ENCODE measurements around the gene TMEM132C. TPM values are rescaled to one million over a fixed set of nuclear protein-coding genes. Genes with fewer than 3 reads are reported as not detected.

Gene TMEM132C
- total RNA-seq, 2 experiments from 2014 or later, result not detected

DNA sequence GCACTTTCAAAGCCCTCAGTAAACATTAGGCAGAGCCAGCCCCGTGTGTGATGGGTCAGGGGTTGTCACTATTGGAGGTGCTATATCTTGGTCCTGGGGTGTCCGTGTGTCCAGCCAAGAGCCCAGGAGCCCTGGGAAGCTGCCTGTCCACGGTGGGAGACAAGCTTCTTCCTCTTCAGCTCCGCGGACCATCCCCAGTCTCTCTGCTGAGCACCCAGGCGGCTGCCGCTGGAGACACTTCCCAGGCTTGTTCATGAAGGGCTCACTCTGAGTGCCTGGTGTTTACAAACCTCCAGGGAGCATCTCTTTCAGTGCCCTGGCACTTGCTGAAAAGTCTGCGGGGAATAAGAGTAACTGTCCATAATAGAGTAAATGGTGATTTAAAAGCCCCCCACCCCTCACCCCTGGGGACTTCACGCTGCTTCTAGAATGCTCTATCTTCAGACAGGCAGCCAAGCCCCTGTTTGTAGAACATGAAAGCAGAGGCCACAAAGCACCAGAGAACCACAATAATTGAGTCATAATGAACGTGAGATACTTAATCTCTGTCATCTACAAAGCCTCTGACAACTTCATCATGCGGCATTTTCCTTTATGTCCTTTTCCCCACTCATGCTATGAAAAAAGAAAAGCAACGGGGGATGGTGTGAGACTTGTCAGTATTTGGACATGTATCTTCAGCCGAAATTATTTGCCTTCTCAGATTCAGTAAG, 178.6 kb downstream of the TMEM132C start:
- intact Hi-C loops (cut with micrococcal nuclease), result no loop called here
- Mint-ChIP-seq H3K27me3 (no peaks in the 10 kb centered on the region), H3K36me3 (no peaks in the 10 kb centered on the region), H3K27ac (no peak overlapping the region), H3K4me1 (ENCODE audit: low read depth) (no peaks in the 10 kb centered on the region), H3K4me3 (no peak overlapping the region), H3K9me3 (no peaks in the 10 kb centered on the region)
- ChIA-PET POLR2A (no interaction called here), CTCF (no interaction called here)
- no peak for DNase-seq

DNA sequence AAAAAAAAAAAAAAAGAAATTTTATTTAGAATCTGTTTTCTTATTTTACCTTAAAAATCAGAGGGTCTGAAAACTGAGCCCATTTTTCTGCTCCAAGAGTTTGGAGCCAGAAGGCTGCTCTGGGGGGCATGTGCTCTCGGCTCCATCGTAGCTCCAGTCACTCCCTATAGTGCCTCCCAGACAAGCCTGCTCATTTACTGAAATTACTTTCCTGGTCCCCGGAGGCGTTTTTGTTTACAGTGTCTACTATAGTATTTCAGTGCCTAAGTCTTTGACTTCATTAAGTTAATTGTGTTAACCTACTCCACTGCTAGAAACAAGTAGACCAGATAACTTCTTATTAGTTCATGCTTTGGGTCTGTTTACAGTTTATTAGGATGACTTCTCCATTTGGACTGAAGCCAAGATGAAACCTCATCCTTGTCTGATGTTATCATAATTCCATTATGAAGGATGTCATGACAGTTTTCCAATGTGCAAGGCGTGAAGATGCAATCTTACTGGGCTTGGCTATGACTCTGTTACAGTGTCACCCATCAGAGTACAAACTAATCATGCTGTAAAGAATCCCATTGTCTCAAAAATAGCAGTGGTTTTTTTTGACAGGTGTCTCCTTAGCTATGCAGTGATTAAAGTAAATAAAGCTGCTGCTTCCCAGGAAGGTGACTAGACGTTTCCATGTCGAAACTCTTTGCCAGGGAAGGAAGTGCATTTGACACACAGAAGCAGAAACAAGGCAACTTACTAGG, 182.3 kb downstream of the TMEM132C start:
- H3K36me3 Mint-ChIP-seq, result no peaks in the 10 kb centered on the region
- no peaks in the 10 kb centered on the region for H3K4me1 Mint-ChIP-seq (ENCODE audit: low read depth)

DNA sequence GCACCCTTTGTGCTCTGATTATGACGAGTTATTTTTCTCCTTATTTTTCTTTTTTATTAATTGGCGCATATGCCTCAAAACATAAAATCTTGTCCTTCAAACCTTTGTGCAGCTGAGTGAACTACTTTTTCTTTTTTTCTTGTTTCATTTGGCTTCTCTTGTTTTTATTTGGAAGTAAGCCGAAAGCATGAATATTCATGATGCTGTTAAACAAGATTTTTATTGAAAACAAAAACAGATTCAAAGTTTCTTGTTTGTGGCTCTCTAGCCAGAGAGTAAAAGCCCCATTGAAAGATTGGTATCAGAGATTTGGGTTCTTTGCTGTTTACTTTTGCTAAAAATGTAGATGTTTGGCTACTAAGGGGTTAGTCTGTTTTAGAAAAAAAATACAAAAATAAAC, 183.8 kb downstream of the TMEM132C start:
- no peaks in the 10 kb centered on the region for H3K27me3 Mint-ChIP-seq
- H3K4me1 Mint-ChIP-seq (ENCODE audit: low read depth), result no peaks in the 10 kb centered on the region
- peaks cover 2% of the 10 kb centered on the region for H3K9me3 Mint-ChIP-seq
- ChIA-PET CTCF (no interaction called here), POLR2A (no interaction called here)
- no peak overlapping the region for H3K27ac Mint-ChIP-seq
- no peaks in the 10 kb centered on the region for H3K36me3 Mint-ChIP-seq
- no peak overlapping the region for H3K4me3 Mint-ChIP-seq
- no peak for DNase-seq
- intact Hi-C loops (cut with micrococcal nuclease), result no loop called here

More for the DNA sequence above, 182.3 kb downstream of the TMEM132C start:
- peaks cover 2% of the 10 kb centered on the region for H3K9me3 Mint-ChIP-seq
- H3K27ac Mint-ChIP-seq, result no peak overlapping the region
- no peak overlapping the region for H3K4me3 Mint-ChIP-seq
- ChIA-PET POLR2A (no interaction called here), CTCF (no interaction called here)
- intact Hi-C loops (cut with micrococcal nuclease), result no loop called here
- no peak for DNase-seq
- H3K27me3 Mint-ChIP-seq, result no peaks in the 10 kb centered on the region

DNA sequence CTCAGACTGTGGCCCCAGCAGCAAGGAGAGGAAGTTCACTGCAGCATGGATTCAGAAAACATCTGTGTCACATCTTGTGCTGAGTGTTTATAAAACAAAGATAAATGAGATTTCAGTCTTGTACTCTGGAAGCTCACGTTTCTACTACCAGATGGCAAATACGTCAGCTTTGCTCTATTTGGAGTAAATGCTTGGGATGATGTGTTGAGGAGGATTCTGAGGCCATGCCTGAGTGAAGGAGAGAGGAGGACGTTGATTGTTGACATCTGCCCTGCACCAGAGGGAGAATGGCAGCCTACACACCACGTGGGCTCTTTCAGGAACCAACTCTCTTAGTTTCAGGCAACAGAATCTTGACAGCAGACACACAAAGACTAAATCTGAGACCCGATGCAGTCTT, 188.9 kb downstream of the TMEM132C start:
- Mint-ChIP-seq H3K4me3 (no peak overlapping the region), H3K4me1 (ENCODE audit: low read depth) (no peaks in the 10 kb centered on the region), H3K27ac (no peak overlapping the region), H3K36me3 (no peaks in the 10 kb centered on the region), H3K27me3 (no peaks in the 10 kb centered on the region), H3K9me3 (peaks cover 5% of the 10 kb centered on the region)
- CTCF ChIA-PET, result no interaction called here
- DNase-seq, result no peak
- POLR2A ChIA-PET, result no interaction called here
- intact Hi-C loops (cut with micrococcal nuclease), result no loop called here

DNA sequence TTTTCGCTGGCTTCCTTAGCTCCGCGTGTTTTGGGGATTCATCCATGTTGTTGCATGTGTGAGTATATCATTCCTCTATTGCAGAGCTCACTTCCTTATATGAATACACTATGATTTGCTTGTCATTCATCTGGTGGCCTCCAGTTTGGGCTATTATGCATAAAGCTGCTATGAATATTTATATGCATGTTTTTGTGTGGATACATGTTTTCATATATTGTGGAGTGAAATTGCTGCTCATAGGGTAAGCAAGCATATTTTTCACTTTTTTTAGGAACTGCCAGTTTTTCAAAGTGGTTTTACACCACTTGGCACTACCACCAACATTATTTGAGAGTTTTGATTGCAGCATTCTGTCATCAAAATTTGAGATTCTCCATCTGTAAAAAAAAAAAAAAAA, 190.0 kb downstream of the TMEM132C start:
- Mint-ChIP-seq H3K4me1 (ENCODE audit: low read depth) (no peaks in the 10 kb centered on the region), H3K27ac (no peak overlapping the region), H3K4me3 (no peak overlapping the region), H3K36me3 (no peaks in the 10 kb centered on the region), H3K9me3 (peaks cover 5% of the 10 kb centered on the region), H3K27me3 (no peaks in the 10 kb centered on the region)
- DNase-seq, result no peak
- ChIA-PET CTCF (no interaction called here), POLR2A (no interaction called here)
- intact Hi-C loops (cut with micrococcal nuclease), result no loop called here

DNA sequence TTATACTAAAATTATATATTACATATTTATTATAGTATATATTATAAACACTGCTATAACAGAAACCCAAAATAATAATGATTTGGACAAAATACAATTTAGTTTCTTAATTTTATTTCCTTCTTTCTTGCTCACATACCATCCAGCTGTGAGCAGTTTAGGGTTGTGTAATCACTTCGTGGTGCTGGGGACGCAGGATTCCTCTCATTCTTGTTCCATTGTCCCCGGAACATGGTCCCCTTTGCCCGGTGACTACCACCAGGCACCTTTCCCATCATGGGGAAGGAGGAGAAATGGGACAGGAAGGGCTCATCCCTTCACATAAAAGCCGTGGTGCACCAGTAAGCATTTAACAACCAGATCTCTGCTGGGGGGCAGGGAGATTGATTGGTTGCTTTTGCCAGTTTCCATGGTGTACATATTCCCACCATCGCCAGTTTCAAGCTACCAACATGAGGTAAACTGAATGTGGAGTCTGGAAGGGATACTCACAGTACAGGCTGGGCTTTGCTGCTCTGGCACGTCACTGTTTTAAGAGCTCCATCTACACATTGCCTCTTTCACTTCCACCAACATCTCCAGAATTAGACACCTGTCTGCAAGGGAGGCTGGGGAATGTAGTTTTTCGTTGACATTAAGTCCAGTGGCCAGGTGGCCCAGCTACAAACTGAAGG, 191.5 kb downstream of the TMEM132C start:
- CTCF ChIA-PET, result no interaction called here
- H3K27ac Mint-ChIP-seq, result no peak overlapping the region
- H3K4me3 Mint-ChIP-seq, result no peak overlapping the region
- DNase-seq, result no peak
- H3K36me3 Mint-ChIP-seq, result no peaks in the 10 kb centered on the region
- H3K27me3 Mint-ChIP-seq, result no peaks in the 10 kb centered on the region
- H3K9me3 Mint-ChIP-seq, result peaks cover 7% of the 10 kb centered on the region
- intact Hi-C loops (cut with micrococcal nuclease), result no loop called here
- no peaks in the 10 kb centered on the region for H3K4me1 Mint-ChIP-seq (ENCODE audit: low read depth)
- POLR2A ChIA-PET, result interaction anchor here (0.6 kb wide), 1 partner anchor 1628 kb away, joined by 4 read pairs; no protein-coding TSS in a partner anchor

DNA sequence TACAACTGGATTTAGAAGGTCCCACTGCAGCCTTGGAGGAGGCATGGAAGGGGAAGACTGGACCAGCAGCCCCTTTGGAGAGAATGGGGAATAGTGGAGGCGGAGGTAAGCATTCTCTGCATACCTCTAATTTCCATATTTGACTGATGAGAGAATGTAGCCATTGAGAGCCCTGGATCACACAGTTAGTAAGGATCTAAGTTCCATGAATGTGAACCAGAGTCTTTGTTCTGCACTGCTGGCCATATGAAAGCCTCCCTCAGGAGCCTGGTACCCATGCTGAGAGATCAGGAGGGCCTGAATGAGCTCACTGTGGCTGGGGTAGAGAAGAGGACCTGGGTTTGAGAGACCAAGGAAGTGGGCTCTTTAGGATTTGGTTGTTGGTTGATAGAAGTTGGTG, 192.1 kb downstream of the TMEM132C start:
- Mint-ChIP-seq H3K27me3 (no peaks in the 10 kb centered on the region), H3K4me1 (ENCODE audit: low read depth) (no peaks in the 10 kb centered on the region), H3K36me3 (no peaks in the 10 kb centered on the region), H3K4me3 (no peak overlapping the region), H3K9me3 (peaks cover 7% of the 10 kb centered on the region), H3K27ac (no peak overlapping the region)
- DNase-seq, result no peak
- POLR2A ChIA-PET, result no interaction called here
- intact Hi-C loops (cut with micrococcal nuclease), result no loop called here
- CTCF ChIA-PET, result no interaction called here

DNA sequence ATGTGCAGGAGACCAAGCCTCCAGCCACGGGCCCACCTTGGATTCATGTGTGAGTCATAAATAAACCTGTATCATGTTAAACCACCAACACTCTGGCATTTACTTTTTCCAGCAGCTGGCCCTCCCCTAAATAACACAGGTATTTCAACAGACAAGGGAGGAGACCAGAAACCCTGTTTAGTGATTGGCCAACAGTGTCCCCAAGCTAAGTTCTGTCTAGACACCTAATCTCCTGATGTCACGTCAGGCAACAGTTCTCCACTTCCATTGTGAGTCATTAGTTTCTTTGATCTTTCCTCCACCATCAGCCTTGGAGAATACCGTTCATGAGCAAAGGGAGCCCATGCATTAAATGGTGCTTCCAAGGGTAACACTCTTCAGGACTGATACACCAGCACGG, 196.9 kb downstream of the TMEM132C start:
- Mint-ChIP-seq H3K4me3 (no peak overlapping the region), H3K36me3 (no peaks in the 10 kb centered on the region), H3K4me1 (ENCODE audit: low read depth) (no peaks in the 10 kb centered on the region), H3K27ac (no peak overlapping the region), H3K9me3 (peaks cover 6% of the 10 kb centered on the region), H3K27me3 (no peaks in the 10 kb centered on the region)
- POLR2A ChIA-PET, result no interaction called here
- intact Hi-C loops (cut with micrococcal nuclease), result no loop called here
- CTCF ChIA-PET, result no interaction called here
- DNase-seq, result no peak

DNA sequence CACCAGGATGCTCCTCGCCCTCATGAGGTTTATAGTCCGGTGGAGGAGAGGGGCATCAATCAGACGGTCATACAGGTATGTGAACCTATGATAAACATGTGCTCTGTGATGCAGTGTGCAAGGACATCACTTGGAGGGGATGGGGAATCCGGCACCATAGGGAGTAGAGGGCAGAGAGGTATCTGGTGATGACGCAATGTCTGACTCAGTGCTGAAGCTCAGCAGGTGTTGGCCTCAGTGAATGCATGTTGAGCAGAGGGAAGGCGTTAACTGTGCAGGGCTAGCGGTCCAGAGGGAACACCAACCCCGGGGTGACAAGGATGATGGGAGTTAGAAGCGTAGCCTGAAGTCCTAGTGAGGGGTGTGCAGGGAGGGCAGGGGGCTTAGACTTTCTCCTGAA, 200.9 kb downstream of the TMEM132C start:
- POLR2A ChIA-PET, result no interaction called here
- no peak overlapping the region for H3K4me3 Mint-ChIP-seq
- CTCF ChIA-PET, result no interaction called here
- no peak overlapping the region for H3K27ac Mint-ChIP-seq
- no peaks in the 10 kb centered on the region for H3K4me1 Mint-ChIP-seq (ENCODE audit: low read depth)
- no peak for DNase-seq
- H3K36me3 Mint-ChIP-seq, result no peaks in the 10 kb centered on the region
- intact Hi-C loops (cut with micrococcal nuclease), result no loop called here
- H3K27me3 Mint-ChIP-seq, result no peaks in the 10 kb centered on the region
- peaks cover 4% of the 10 kb centered on the region for H3K9me3 Mint-ChIP-seq

DNA sequence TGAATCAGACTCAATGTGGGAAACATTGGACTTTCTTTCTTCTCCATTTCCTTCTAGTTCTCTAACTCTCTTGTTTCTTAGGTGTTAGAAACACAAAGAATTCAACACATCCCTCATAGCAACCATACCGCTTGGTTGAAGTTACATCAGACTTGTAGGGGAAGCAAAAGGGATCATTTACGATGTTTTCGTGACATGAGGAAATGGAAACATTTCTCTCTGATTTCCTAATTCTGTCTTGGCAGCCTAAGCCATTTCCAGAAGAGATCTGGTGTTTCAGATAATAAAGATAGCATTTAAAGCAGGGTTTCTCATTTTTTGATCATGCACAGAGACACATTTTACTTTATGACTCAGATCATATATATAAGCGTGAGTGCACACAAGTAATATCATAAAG, 202.0 kb downstream of the TMEM132C start:
- peaks cover 12% of the 10 kb centered on the region for H3K9me3 Mint-ChIP-seq
- H3K27me3 Mint-ChIP-seq, result no peaks in the 10 kb centered on the region
- intact Hi-C loops (cut with micrococcal nuclease), result no loop called here
- no peak overlapping the region for H3K27ac Mint-ChIP-seq
- ChIA-PET CTCF (no interaction called here), POLR2A (no interaction called here)
- no peaks in the 10 kb centered on the region for H3K36me3 Mint-ChIP-seq
- no peaks in the 10 kb centered on the region for H3K4me1 Mint-ChIP-seq (ENCODE audit: low read depth)
- no peak overlapping the region for H3K4me3 Mint-ChIP-seq
- DNase-seq, result no peak

DNA sequence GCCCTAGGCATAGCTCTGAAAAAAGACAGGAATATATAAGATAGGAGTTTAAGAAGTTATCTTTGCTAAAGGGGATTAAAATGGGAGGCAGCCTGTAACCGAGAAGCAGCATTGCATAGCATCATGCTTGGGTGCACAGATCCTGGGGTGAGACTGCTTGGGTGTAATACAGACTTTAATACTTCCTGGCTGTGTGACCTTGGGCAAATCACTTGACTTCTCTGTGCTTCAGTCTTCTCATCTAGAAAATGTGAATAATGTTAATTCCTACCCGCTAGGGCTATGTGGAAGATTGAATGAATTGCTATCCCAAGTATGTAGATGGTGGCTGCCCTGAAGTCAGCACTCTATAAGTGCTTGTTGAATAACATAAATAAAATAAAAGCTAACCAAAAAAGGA, 204.5 kb downstream of the TMEM132C start:
- intact Hi-C loops (cut with micrococcal nuclease), result no loop called here
- no peak overlapping the region for H3K4me3 Mint-ChIP-seq
- H3K27me3 Mint-ChIP-seq, result no peaks in the 10 kb centered on the region
- no peaks in the 10 kb centered on the region for H3K36me3 Mint-ChIP-seq
- ChIA-PET CTCF (no interaction called here), POLR2A (no interaction called here)
- DNase-seq, result no peak
- H3K27ac Mint-ChIP-seq, result no peak overlapping the region
- no peaks in the 10 kb centered on the region for H3K4me1 Mint-ChIP-seq (ENCODE audit: low read depth)
- peaks cover 8% of the 10 kb centered on the region for H3K9me3 Mint-ChIP-seq

DNA sequence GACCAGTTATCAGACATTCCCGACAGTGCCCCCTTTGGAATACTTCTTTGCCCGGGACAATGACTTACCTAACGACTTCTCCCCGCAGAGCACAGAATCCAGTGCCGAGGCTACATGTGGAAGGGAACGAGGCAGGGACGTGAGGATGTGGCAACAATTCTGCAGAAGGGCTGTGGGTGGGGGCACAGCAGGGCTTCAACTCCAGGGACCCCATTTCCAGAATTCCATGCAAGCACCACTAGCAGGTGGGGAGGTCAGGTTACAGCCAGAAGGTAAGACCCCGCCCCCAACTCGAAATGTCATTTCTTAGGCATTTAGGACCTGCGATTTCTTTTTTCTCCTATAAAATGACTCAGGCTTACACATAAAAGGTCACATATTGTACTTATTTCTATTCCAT, 207.9 kb downstream of the TMEM132C start:
- Mint-ChIP-seq H3K27ac (no peak overlapping the region), H3K4me3 (no peak overlapping the region), H3K4me1 (ENCODE audit: low read depth) (no peaks in the 10 kb centered on the region), H3K9me3 (peaks cover 10% of the 10 kb centered on the region), H3K27me3 (no peaks in the 10 kb centered on the region), H3K36me3 (no peaks in the 10 kb centered on the region)
- CTCF ChIA-PET, result no interaction called here
- intact Hi-C loops (cut with micrococcal nuclease), result no loop called here
- no peak for DNase-seq
- POLR2A ChIA-PET, result no interaction called here

DNA sequence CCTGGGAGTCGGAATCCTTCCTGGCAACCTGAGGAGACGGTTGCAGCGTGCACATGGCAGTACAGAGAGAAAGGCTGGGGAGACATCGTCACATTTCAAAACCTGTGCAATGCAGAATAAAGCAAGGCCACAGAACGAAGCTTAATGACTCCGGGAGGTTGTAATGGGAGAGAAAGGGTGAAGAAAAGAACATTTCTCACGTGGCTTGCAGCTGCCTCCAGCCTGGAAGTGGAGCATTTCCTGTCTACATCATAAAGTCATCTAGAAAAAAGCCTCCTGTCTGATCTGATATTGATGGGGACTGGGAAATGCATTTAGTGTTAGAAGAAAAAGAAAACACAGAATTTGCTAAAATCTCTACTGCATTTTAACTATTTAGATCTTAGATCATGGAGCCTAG, 209.3 kb downstream of the TMEM132C start:
- H3K4me1 Mint-ChIP-seq (ENCODE audit: low read depth), result no peaks in the 10 kb centered on the region
- H3K27ac Mint-ChIP-seq, result no peak overlapping the region
- intact Hi-C loops (cut with micrococcal nuclease), result no loop called here
- no peak for DNase-seq
- peaks cover 10% of the 10 kb centered on the region for H3K9me3 Mint-ChIP-seq
- POLR2A ChIA-PET, result no interaction called here
- H3K36me3 Mint-ChIP-seq, result no peaks in the 10 kb centered on the region
- CTCF ChIA-PET, result no interaction called here
- H3K4me3 Mint-ChIP-seq, result no peak overlapping the region
- H3K27me3 Mint-ChIP-seq, result no peaks in the 10 kb centered on the region
